CD4-positive, alpha-beta T cell treated with Interleukin-15 for 1 hour (primary cell): ENCODE measurements around the gene ITPRID1.

Experiments used
- DNase-seq: peaks from one replicate; pipeline ENCODE4 v3.0.0-alpha.2; 2020

Gene ITPRID1

GRCh38 chr7:31642681-31643115 is 128.8 kb downstream of the ITPRID1 start:
- no peak for DNase-seq

- no peak for DNase-seq
Observed at GRCh38 chr7:31646942-31647341, 133.1 kb downstream of the ITPRID1 start.

GRCh38 chr7:31647511-31647910 is 133.6 kb downstream of the ITPRID1 start:
- DNase-seq: peak; percentile 28

GRCh38 chr7:31648288-31648687 is 134.4 kb downstream of the ITPRID1 start:
- DNase-seq: no peak

- no peak for DNase-seq
Observed at GRCh38 chr7:31648880-31649279, 135.0 kb downstream of the ITPRID1 start.

- no peak for DNase-seq
Observed at GRCh38 chr7:31651234-31652062, 137.6 kb downstream of the ITPRID1 start.

- DNase-seq: no peak
Observed at GRCh38 chr7:31652063-31652326, 138.1 kb downstream of the ITPRID1 start.

- no peak for DNase-seq
Observed at GRCh38 chr7:31663072-31663471, 149.2 kb downstream of the ITPRID1 start.

GRCh38 chr7:31664890-31665289 is 151.0 kb downstream of the ITPRID1 start:
- DNase-seq: no peak

GRCh38 chr7:31665546-31665945 is 151.7 kb downstream of the ITPRID1 start:
- no peak for DNase-seq

- DNase-seq: no peak
Observed at GRCh38 chr7:31669461-31669860, 155.6 kb downstream of the ITPRID1 start.

GRCh38 chr7:31679574-31680305 is 165.8 kb downstream of the ITPRID1 start:
- no peak for DNase-seq

GRCh38 chr7:31683445-31684225 is 169.7 kb downstream of the ITPRID1 start:
- DNase-seq: no peak

- DNase-seq: no peak
Observed at GRCh38 chr7:31687024-31687748, 173.3 kb downstream of the ITPRID1 start, which contains the start of gene PPP1R17. TSS of gene PPP1R17 (plus strand) at chr7:31687215. CDS start at chr7:31692442, 5,227 bp downstream.

GRCh38 chr7:31688372-31688771 is 174.5 kb downstream of the ITPRID1 start:
- peak; percentile 31 for DNase-seq

- no peak for DNase-seq
Observed at GRCh38 chr7:31688996-31689395, 175.1 kb downstream of the ITPRID1 start.

- DNase-seq: no peak
Observed at GRCh38 chr7:31690935-31691334, 177.0 kb downstream of the ITPRID1 start.

GRCh38 chr7:31692451-31692850 is 178.6 kb downstream of the ITPRID1 start:
- no peak for DNase-seq

- no peak for DNase-seq
Observed at GRCh38 chr7:31692871-31693270, 179.0 kb downstream of the ITPRID1 start.

- DNase-seq: no peak
Observed at GRCh38 chr7:31695859-31696614, 182.1 kb downstream of the ITPRID1 start.

GRCh38 chr7:31699050-31699449 is 185.2 kb downstream of the ITPRID1 start:
- DNase-seq: peak; percentile 30

GRCh38 chr7:31702354-31702753 is 188.5 kb downstream of the ITPRID1 start:
- DNase-seq: no peak
